ENCODE data around the gene PAPOLG. TPM values are rescaled to one million over a fixed set of nuclear protein-coding genes. Genes with fewer than 3 reads are reported as not detected.
A peak's percentile ranks its signal among the peaks of the same experiment; 100 is the strongest.

The PAPOLG gene
- total and polyA plus RNA-seq, 12 donors = 4.5 to 18.5 (median 10.6) TPM

DNA sequence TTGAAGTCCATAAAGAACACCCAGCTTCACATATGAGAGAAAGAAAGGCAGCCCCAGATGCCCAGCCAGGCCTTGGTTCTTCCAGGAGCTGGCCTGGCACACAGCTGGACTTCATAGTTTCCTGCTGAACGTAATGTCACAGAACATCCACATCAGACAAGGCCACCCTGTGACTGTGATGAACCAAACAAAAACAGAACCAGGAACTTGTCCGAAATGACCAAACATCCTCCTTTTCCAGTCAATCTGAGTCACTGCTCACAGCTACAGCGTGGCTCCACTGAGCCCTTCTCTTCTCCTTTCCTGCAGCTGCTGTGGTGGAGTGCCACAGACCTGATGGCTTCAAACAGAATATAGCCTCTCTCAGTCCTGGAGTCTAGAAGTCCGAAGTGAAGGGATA is 45.4 kb upstream of the PAPOLG start:
- WGBS, 4 donors = 49 to 75% (median 52%) methylated on average over 4 of the region's 4 CpGs
- peak in 6 of 7 donors; percentile 28 to 67 (median 51) for DNase-seq
- intact Hi-C loops (cut with DNase I) = loop anchor here in 1 of 2 donors (10.0 kb wide), 1 partner anchor 284 kb away; no protein-coding TSS in a partner anchor

DNA sequence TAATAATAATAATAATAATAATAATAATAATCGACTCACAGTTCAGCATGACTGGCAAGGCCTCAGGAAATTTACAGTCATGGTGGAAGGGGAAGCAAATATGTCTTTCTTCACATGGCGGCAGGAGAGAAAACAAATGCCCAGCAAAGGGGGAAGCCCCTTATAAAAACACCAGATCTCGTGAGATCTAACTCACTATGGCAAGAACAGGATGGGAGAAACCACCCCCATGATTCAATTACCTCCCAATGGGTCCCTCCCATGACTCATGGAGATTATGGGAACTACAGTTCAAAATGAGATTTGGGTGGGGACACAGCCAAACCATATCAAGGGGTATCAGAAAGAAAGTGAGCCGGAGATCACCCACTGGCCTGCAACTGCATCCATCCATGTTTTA is 40.5 kb upstream of the PAPOLG start:
- Histone ChIP-seq H3K27me3 (no peaks in the 10 kb centered on the region), H3K27ac (no peak overlapping the region), H3K4me3 (no peak overlapping the region), H3K9me3 (replicated peaks in 1 of 3) (no peaks in the 10 kb centered on the region), H3K36me3 (replicated peaks in 1 of 2) (no peaks in the 10 kb centered on the region), H3K4me1 (replicated peaks in 1 of 2) (no peaks in the 10 kb centered on the region)
- peak in 1 of 7 donors; percentile 2 for DNase-seq
- TF ChIP-seq, protein P1, sequence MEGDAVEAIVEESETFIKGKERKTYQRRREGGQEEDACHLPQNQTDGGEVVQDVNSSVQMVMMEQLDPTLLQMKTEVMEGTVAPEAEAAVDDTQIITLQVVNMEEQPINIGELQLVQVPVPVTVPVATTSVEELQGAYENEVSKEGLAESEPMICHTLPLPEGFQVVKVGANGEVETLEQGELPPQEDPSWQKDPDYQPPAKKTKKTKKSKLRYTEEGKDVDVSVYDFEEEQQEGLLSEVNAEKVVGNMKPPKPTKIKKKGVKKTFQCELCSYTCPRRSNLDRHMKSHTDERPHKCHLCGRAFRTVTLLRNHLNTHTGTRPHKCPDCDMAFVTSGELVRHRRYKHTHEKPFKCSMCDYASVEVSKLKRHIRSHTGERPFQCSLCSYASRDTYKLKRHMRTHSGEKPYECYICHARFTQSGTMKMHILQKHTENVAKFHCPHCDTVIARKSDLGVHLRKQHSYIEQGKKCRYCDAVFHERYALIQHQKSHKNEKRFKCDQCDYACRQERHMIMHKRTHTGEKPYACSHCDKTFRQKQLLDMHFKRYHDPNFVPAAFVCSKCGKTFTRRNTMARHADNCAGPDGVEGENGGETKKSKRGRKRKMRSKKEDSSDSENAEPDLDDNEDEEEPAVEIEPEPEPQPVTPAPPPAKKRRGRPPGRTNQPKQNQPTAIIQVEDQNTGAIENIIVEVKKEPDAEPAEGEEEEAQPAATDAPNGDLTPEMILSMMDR (IDR thresholded peaks at IDR 0.05) = no peak
- no peak for TF ChIP-seq POLR2A (IDR thresholded peaks at IDR 0.05)
- 89 to 93% (median 93%) methylated on average over 4 of the region's 4 CpGs for WGBS, 4 donors
- intact Hi-C loops (cut with DNase I) = loop anchor here in 1 of 2 donors (10.0 kb wide), 1 partner anchor 279 kb away; no protein-coding TSS in a partner anchor

More for the DNA sequence above, 45.4 kb upstream of the PAPOLG start:
- no peaks in the 10 kb centered on the region for H3K9me3 ChIP-seq (replicated peaks in 1 of 3)
- H3K27me3 ChIP-seq = no peaks in the 10 kb centered on the region
- H3K4me3 ChIP-seq = no peak overlapping the region
- TF ChIP-seq, protein P1 (IDR thresholded peaks at IDR 0.05) = no peak
- no peak for TF ChIP-seq POLR2A (IDR thresholded peaks at IDR 0.05)
- H3K27ac ChIP-seq = peak overlapping the region in 2 of 5 donors; percentile 57 to 76
- no peaks in the 10 kb centered on the region for H3K4me1 ChIP-seq (replicated peaks in 1 of 2)
- no peaks in the 10 kb centered on the region for H3K36me3 ChIP-seq (replicated peaks in 1 of 2)

DNA sequence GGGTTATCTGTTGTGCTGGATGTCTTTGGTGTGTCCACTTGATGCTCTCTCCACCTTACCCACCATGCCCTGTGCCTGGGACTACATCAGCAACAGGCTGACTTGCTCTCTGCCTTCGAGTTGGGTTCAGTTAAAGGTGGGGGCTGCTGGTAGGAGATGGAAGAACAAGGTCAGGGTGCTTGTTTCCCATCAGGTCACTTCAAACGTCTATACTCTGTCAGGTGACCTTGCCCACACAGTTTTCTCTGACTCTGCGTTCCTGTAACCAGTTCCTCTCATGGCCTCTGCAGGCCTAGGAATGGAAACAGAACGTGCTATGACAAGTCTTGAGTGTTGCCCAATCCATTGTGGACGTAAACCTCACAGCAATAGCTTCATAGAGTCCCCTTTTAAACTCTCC is 38.4 kb upstream of the PAPOLG start:
- no peaks in the 10 kb centered on the region for H3K9me3 ChIP-seq (replicated peaks in 1 of 3)
- TF ChIP-seq, protein P1 (IDR thresholded peaks at IDR 0.05) = no peak
- TF ChIP-seq POLR2A (IDR thresholded peaks at IDR 0.05) = no peak
- no peaks in the 10 kb centered on the region for H3K27me3 ChIP-seq
- no peaks in the 10 kb centered on the region for H3K4me1 ChIP-seq (replicated peaks in 1 of 2)
- intact Hi-C loops (cut with DNase I) = loop anchor here in 1 of 2 donors (10.0 kb wide), 1 partner anchor 277 kb away; no protein-coding TSS in a partner anchor
- WGBS, 4 donors = 43 to 58% (median 53%) methylated on average over 5 of the region's 5 CpGs
- H3K4me3 ChIP-seq = no peak overlapping the region
- peak in 6 of 7 donors; percentile 17 to 58 (median 42) for DNase-seq
- peak overlapping the region in 1 of 5 donors; percentile 38 for H3K27ac ChIP-seq
- H3K36me3 ChIP-seq (replicated peaks in 1 of 2) = no peaks in the 10 kb centered on the region

DNA sequence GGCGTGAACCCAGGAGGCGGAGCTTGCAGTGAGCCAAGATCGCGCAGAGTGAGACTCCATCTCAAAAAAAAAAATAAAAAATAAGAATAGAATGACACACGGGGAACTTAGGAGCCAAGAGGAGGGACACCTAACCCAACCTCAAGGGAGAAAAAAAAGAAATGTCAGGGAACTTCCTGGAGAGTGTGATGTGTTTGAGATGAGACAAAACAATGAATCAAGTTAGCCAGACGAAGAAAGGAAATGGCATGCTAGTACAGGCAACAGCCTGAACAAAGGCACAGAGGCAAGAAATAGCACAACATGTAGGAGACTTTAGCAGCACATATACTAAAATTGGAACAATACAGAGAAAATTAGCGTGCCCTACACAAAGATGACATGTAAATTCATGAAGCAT is 36.7 kb upstream of the PAPOLG start:
- TF ChIP-seq, protein P1 (IDR thresholded peaks at IDR 0.05) = no peak
- no peak for TF ChIP-seq POLR2A (IDR thresholded peaks at IDR 0.05)
- H3K27me3 ChIP-seq = no peaks in the 10 kb centered on the region
- H3K4me3 ChIP-seq = no peak overlapping the region
- H3K9me3 ChIP-seq (replicated peaks in 1 of 3) = peaks cover 0 to 3% (median 0%) of the 10 kb centered on the region in 3 donors
- DNase-seq = peak in 1 of 7 donors; percentile 0
- intact Hi-C loops (cut with DNase I) = loop anchor here in 1 of 2 donors (10.0 kb wide), 1 partner anchor 275 kb away; no protein-coding TSS in a partner anchor
- H3K27ac ChIP-seq = no peak overlapping the region
- H3K4me1 ChIP-seq (replicated peaks in 1 of 2) = no peaks in the 10 kb centered on the region
- no peaks in the 10 kb centered on the region for H3K36me3 ChIP-seq (replicated peaks in 1 of 2)
- 71 to 84% (median 79%) methylated on average over 7 of the region's 7 CpGs for WGBS, 4 donors
